ENCODE measurements around the gene GMFB. TPM values are rescaled to one million over a fixed set of nuclear protein-coding genes. Genes with fewer than 3 reads are reported as not detected.

Gene GMFB
- total RNA-seq, 1 experiment from 2014 or later, result 79.2 TPM

GRCh38 chr14:54462048-54462447 is 26.7 kb downstream of the GMFB start:
- Mint-ChIP-seq H3K36me3 (ENCODE audit: insufficient read depth in 1 of 3, low read depth in 3 of 3) (peaks cover 11 to 18% (median 16%) of the 10 kb centered on the region in 3 experiments), H3K27me3 (ENCODE audit: low read depth) (peaks cover 2% of the 10 kb centered on the region; the same call in 1 of the 2 replicates), H3K27ac (no peak overlapping the region), H3K4me1 (no peaks in the 10 kb centered on the region), H3K4me3 (no peak overlapping the region), H3K9me3 (peaks cover 26 to 29% of the 10 kb centered on the region in 2 experiments)
- Histone ChIP-seq H3K23me2 (ENCODE audit: insufficient read length, low read depth, low read length, poor library complexity, severe bottlenecking) (no peaks in the 10 kb centered on the region), H4K91ac (ENCODE audit: insufficient read length, low read depth, low read length) (no peak overlapping the region), H2AK5ac (ENCODE audit: insufficient read length, low read length) (no peak overlapping the region), H2BK120ac (ENCODE audit: low read depth, low read length, poor library complexity, severe bottlenecking) (no peak overlapping the region), H2BK5ac (ENCODE audit: insufficient read length, low read length) (no peak overlapping the region), H3K23ac (ENCODE audit: insufficient read length, low read depth, low read length) (no peak overlapping the region), H2AFZ (ENCODE audit: low read length) (no peak overlapping the region), H3K14ac (ENCODE audit: insufficient read depth, low read length) (no peak overlapping the region), H3K79me1 (ENCODE audit: insufficient read depth, low read depth, low read length, poor library complexity, severe bottlenecking) (no peaks in the 10 kb centered on the region), H3K4me2 (ENCODE audit: insufficient read depth, insufficient read length, low read length) (no peak overlapping the region), H3K9me3 (ENCODE audit: control insufficient read depth, low read depth, low read length) (peaks cover 12% of the 10 kb centered on the region), H4K8ac (replicated peaks; ENCODE audit: insufficient read length, low read depth, low read length) (no peak overlapping the region), H3K4me1 (ENCODE audit: insufficient read depth, low read length) (no peaks in the 10 kb centered on the region), H3K56ac (ENCODE audit: insufficient read length, low read depth, low read length) (no peak overlapping the region), H3K27ac (ENCODE audit: insufficient read length, low read depth, low read length) (no peak overlapping the region), H2BK15ac (ENCODE audit: low read depth, low read length) (no peak overlapping the region), H3K9ac (ENCODE audit: extremely low read depth, insufficient read length, low read length) (no peak overlapping the region), H4K5ac (ENCODE audit: insufficient read length, low read depth, low read length) (no peak overlapping the region), H3K4ac (ENCODE audit: low read depth, low read length) (no peak overlapping the region), H3K79me2 (ENCODE audit: insufficient read depth, low read length) (no peaks in the 10 kb centered on the region), H2BK20ac (ENCODE audit: low read depth, low read length, poor library complexity, severe bottlenecking) (no peak overlapping the region), H3K27me3 (ENCODE audit: insufficient read depth, low read length) (no peaks in the 10 kb centered on the region), H2BK12ac (ENCODE audit: insufficient read length, low read depth, low read length) (no peak overlapping the region), H4K20me1 (ENCODE audit: control insufficient read depth, insufficient read depth, insufficient read length) (no peaks in the 10 kb centered on the region), H3K18ac (ENCODE audit: insufficient read length, low read depth, low read length) (no peak overlapping the region), H3T11ph (ENCODE audit: low read length) (no peak overlapping the region)
- TF ChIP-seq CTCF (conservative IDR thresholded peaks at IDR 0.05), result no peak
- no peak for DNase-seq
- no CpG with 5 or more reads among the region's 5 CpGs for WGBS (ENCODE audit: extremely low coverage, insufficient read length, low lambda C conversion rate)
